ENCODE results near the gene TATDN3.
"Not testable (repeated sequence)": the region's sequence is repeated elsewhere in the genome, so short reads cannot be mapped to it uniquely, and the experiment has no call there.

Gene TATDN3

GRCh38 chr1:212844521-212844920 is 52.8 kb downstream of the TATDN3 start:
- not testable (repeated sequence) for H3K23ac ChIP-seq (ENCODE audit: low read length); H3K27me3 ChIP-seq (ENCODE audit: insufficient read depth, low read length); H2AFZ ChIP-seq (ENCODE audit: insufficient read depth, low read length, poor library complexity); DNase-seq; H3K18ac ChIP-seq (ENCODE audit: low read length); H3K79me2 ChIP-seq (ENCODE audit: control insufficient read depth, insufficient read depth, low read length, poor library complexity); H3K4me1 ChIP-seq (ENCODE audit: control insufficient read depth in 1 of 2, insufficient read depth in 2 of 2, low read length in 2 of 2); H3K36me3 ChIP-seq (ENCODE audit: control insufficient read depth in 1 of 2, insufficient read depth in 2 of 2, low read length in 2 of 2); H2BK12ac ChIP-seq (ENCODE audit: low read length); H2BK5ac ChIP-seq (ENCODE audit: low read depth, low read length, poor library complexity); H4K8ac ChIP-seq (ENCODE audit: low read depth, low read length); H3K4me2 ChIP-seq (ENCODE audit: low read length); H4K91ac ChIP-seq (ENCODE audit: low read depth, low read length); H3K79me1 ChIP-seq (ENCODE audit: low read length); H2BK120ac ChIP-seq (ENCODE audit: insufficient read depth, low read length, poor library complexity); H4K12ac ChIP-seq (ENCODE audit: low read depth, low read length); H3K9ac ChIP-seq (ENCODE audit: low read length); H3K9me3 ChIP-seq (ENCODE audit: insufficient read depth, low read depth, low read length); H3K14ac ChIP-seq (ENCODE audit: low read length); H3K27ac ChIP-seq (ENCODE audit: low read depth, low read length); H3K4me3 ChIP-seq (ENCODE audit: low read depth, low read length); H3K4ac ChIP-seq (ENCODE audit: low read depth, low read length); H2AK5ac ChIP-seq (ENCODE audit: low read length)
- no CpG with 5 or more reads among the region's 3 CpGs for WGBS (ENCODE audit: extremely low coverage, insufficient coverage, insufficient read length)

DNA sequence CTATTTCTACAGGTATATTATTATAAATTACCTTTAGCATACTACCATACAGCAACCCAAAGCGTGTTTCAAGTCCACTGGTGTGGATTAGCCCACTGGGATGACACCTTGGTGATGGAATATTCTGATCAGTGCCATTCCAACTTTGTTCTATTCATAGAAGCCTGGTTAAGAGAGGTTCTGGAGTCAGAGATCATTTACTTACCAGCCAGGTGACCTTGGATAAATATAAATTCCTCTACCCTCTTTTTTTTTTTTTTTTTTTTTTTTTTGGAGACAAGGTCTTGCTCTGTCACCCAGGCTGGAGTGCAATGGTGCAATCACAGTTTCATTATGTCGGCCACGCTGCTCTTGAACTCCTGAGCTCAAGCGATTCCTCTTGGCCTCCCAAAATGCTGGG is 55.9 kb downstream of the TATDN3 start, which contains the start of gene SPATA45:
Gene SPATA45, minus strand, starts transcription at position 101 of the 400 bp plus-strand sequence. CDS start 11,500 bp downstream, outside the sequence.
- H3K79me2 ChIP-seq (ENCODE audit: control insufficient read depth, insufficient read depth, low read length, poor library complexity): no peaks in the 10 kb centered on the region
- no peak within 1 kb of the TSS for H4K91ac ChIP-seq (ENCODE audit: low read depth, low read length)
- H2BK12ac ChIP-seq (ENCODE audit: low read length): no peak within 1 kb of the TSS
- no CpG with 5 or more reads among the region's 4 CpGs for WGBS (ENCODE audit: extremely low coverage, insufficient coverage, insufficient read length)
- H4K12ac ChIP-seq (ENCODE audit: low read depth, low read length): no peak within 1 kb of the TSS
- H3K4me1 ChIP-seq (ENCODE audit: control insufficient read depth in 1 of 2, insufficient read depth in 2 of 2, low read length in 2 of 2): no peaks in the 10 kb centered on the region
- DNase-seq: no peak
- H3K4ac ChIP-seq (ENCODE audit: low read depth, low read length): no peak within 1 kb of the TSS
- no peak within 1 kb of the TSS for H3K4me2 ChIP-seq (ENCODE audit: low read length)
- H2BK5ac ChIP-seq (ENCODE audit: low read depth, low read length, poor library complexity): no peak within 1 kb of the TSS
- no peak within 1 kb of the TSS for H2AFZ ChIP-seq (ENCODE audit: insufficient read depth, low read length, poor library complexity)
- no peaks in the 10 kb centered on the region for H3K79me1 ChIP-seq (ENCODE audit: low read length)
- no peak within 1 kb of the TSS for H3K23ac ChIP-seq (ENCODE audit: low read length)
- no peak within 1 kb of the TSS for H3K18ac ChIP-seq (ENCODE audit: low read length)
- no peak within 1 kb of the TSS for H2BK120ac ChIP-seq (ENCODE audit: insufficient read depth, low read length, poor library complexity)
- no peak within 1 kb of the TSS for H4K8ac ChIP-seq (ENCODE audit: low read depth, low read length)
- H2AK5ac ChIP-seq (ENCODE audit: low read length): no peak within 1 kb of the TSS
- H3K14ac ChIP-seq (ENCODE audit: low read length): no peak within 1 kb of the TSS
- peaks cover 3% of the 10 kb centered on the region for H3K9me3 ChIP-seq (ENCODE audit: insufficient read depth, low read depth, low read length)
- H3K9ac ChIP-seq (ENCODE audit: low read length): no peak within 1 kb of the TSS
- H3K27ac ChIP-seq (ENCODE audit: low read depth, low read length): no peak within 1 kb of the TSS
- peaks cover 0 to 3% of the 10 kb centered on the region in 2 experiments for H3K36me3 ChIP-seq (ENCODE audit: control insufficient read depth in 1 of 2, insufficient read depth in 2 of 2, low read length in 2 of 2)
- H3K27me3 ChIP-seq (ENCODE audit: insufficient read depth, low read length): no peaks in the 10 kb centered on the region
- H3K4me3 ChIP-seq (ENCODE audit: low read depth, low read length): no peak within 1 kb of the TSS

DNA sequence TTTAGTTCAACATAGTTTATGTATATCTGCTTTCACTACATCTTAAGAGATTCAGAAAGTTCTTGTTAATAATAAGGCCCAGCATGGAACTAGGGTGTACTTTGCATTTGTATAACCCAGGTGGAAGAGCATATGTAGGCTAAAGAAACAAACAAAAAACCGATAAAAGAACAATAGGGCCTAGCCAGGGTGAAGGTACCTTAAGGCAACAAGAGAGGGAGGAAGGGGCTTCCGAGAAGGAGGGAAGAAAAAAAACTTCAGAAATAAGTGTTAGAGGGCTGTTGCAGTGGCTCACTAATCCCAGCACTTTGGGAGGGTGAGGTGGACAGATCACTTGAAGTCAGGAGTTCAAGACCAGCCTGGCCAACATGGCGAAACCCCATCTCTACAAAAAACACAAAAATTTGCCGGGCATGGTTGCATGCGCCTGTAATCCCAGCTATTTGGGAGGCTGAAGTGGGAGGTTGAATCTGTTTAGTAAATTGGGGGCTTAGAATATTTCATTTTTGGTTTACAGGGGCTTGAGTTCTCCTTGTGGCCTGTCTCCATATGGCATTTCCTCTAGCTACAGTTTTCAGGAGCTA is 60.5 kb downstream of the TATDN3 start:
- H4K12ac ChIP-seq (ENCODE audit: low read depth, low read length): no peak overlapping the region
- no peak overlapping the region for H3K27ac ChIP-seq (ENCODE audit: low read depth, low read length)
- no peaks in the 10 kb centered on the region for H3K4me1 ChIP-seq (ENCODE audit: control insufficient read depth in 1 of 2, insufficient read depth in 2 of 2, low read length in 2 of 2)
- DNase-seq: no peak
- no peak overlapping the region for H2AK5ac ChIP-seq (ENCODE audit: low read length)
- H4K91ac ChIP-seq (ENCODE audit: low read depth, low read length): no peak overlapping the region
- no peak overlapping the region for H3K14ac ChIP-seq (ENCODE audit: low read length)
- no peaks in the 10 kb centered on the region for H3K36me3 ChIP-seq (ENCODE audit: control insufficient read depth in 1 of 2, insufficient read depth in 2 of 2, low read length in 2 of 2)
- H2BK12ac ChIP-seq (ENCODE audit: low read length): no peak overlapping the region
- no peak overlapping the region for H3K4me3 ChIP-seq (ENCODE audit: low read depth, low read length)
- no peaks in the 10 kb centered on the region for H3K79me2 ChIP-seq (ENCODE audit: control insufficient read depth, insufficient read depth, low read length, poor library complexity)
- H3K23ac ChIP-seq (ENCODE audit: low read length): no peak overlapping the region
- H2AFZ ChIP-seq (ENCODE audit: insufficient read depth, low read length, poor library complexity): no peak overlapping the region
- no peak overlapping the region for H3K4me2 ChIP-seq (ENCODE audit: low read length)
- no peak overlapping the region for H4K8ac ChIP-seq (ENCODE audit: low read depth, low read length)
- H3K27me3 ChIP-seq (ENCODE audit: insufficient read depth, low read length): no peaks in the 10 kb centered on the region
- H3K9me3 ChIP-seq (ENCODE audit: insufficient read depth, low read depth, low read length): no peaks in the 10 kb centered on the region
- H2BK5ac ChIP-seq (ENCODE audit: low read depth, low read length, poor library complexity): no peak overlapping the region
- no peak overlapping the region for H3K9ac ChIP-seq (ENCODE audit: low read length)
- H3K79me1 ChIP-seq (ENCODE audit: low read length): no peaks in the 10 kb centered on the region
- no peak overlapping the region for H3K4ac ChIP-seq (ENCODE audit: low read depth, low read length)
- H2BK120ac ChIP-seq (ENCODE audit: insufficient read depth, low read length, poor library complexity): no peak overlapping the region
- H3K18ac ChIP-seq (ENCODE audit: low read length): no peak overlapping the region
- WGBS (ENCODE audit: extremely low coverage, insufficient coverage, insufficient read length): no CpG with 5 or more reads among the region's 5 CpGs

DNA sequence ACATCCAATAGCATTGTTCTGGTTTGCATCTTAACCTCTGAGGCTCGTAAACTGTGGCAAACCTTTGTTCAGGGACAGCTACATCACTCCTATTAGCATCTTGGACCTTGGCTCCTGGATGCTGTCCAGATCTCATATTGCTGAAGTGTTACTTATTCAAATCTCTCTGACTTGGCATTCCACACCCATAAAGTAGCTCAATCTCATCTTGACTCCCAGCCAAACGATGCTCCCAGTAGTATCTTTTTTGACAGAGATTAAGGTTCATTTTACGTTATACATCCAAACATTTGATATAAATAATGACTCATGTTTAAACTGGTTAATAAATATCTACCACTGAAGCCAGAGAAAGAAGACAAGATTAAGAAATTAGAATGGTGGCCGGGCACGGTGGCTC is 62.0 kb downstream of the TATDN3 start:
- Histone ChIP-seq H4K8ac (ENCODE audit: low read depth, low read length) (no peak overlapping the region), H3K9me3 (ENCODE audit: insufficient read depth, low read depth, low read length) (no peaks in the 10 kb centered on the region), H4K91ac (ENCODE audit: low read depth, low read length) (no peak overlapping the region), H3K27ac (ENCODE audit: low read depth, low read length) (no peak overlapping the region), H2AK5ac (ENCODE audit: low read length) (no peak overlapping the region), H3K4me2 (ENCODE audit: low read length) (no peak overlapping the region), H3K14ac (ENCODE audit: low read length) (no peak overlapping the region), H2BK5ac (ENCODE audit: low read depth, low read length, poor library complexity) (no peak overlapping the region), H3K27me3 (ENCODE audit: insufficient read depth, low read length) (no peaks in the 10 kb centered on the region), H2BK12ac (ENCODE audit: low read length) (no peak overlapping the region), H3K18ac (ENCODE audit: low read length) (no peak overlapping the region), H3K4me3 (ENCODE audit: low read depth, low read length) (no peak overlapping the region), H2BK120ac (ENCODE audit: insufficient read depth, low read length, poor library complexity) (no peak overlapping the region), H3K4me1 (ENCODE audit: control insufficient read depth in 1 of 2, insufficient read depth in 2 of 2, low read length in 2 of 2) (no peaks in the 10 kb centered on the region), H3K23ac (ENCODE audit: low read length) (no peak overlapping the region), H3K4ac (ENCODE audit: low read depth, low read length) (no peak overlapping the region), H3K79me1 (ENCODE audit: low read length) (peaks cover 5% of the 10 kb centered on the region), H2AFZ (ENCODE audit: insufficient read depth, low read length, poor library complexity) (no peak overlapping the region), H3K9ac (ENCODE audit: low read length) (no peak overlapping the region), H3K36me3 (ENCODE audit: control insufficient read depth in 1 of 2, insufficient read depth in 2 of 2, low read length in 2 of 2) (no peaks in the 10 kb centered on the region), H4K12ac (ENCODE audit: low read depth, low read length) (no peak overlapping the region), H3K79me2 (ENCODE audit: control insufficient read depth, insufficient read depth, low read length, poor library complexity) (peaks cover 4% of the 10 kb centered on the region)
- no peak for DNase-seq
- no CpG with 5 or more reads among the region's 5 CpGs for WGBS (ENCODE audit: extremely low coverage, insufficient coverage, insufficient read length)
